ENCODE measurements around the gene NPPB. TPM values are rescaled to one million over a fixed set of nuclear protein-coding genes. Genes with fewer than 3 reads are reported as not detected.
"Not testable (repeated sequence)": the region's sequence is repeated elsewhere in the genome, so short reads cannot be mapped to it uniquely, and the experiment has no call there.

Gene NPPB
- total and polyA plus RNA-seq, 7 donors = 2.0 to 8.4 TPM; not detected in 5

DNA sequence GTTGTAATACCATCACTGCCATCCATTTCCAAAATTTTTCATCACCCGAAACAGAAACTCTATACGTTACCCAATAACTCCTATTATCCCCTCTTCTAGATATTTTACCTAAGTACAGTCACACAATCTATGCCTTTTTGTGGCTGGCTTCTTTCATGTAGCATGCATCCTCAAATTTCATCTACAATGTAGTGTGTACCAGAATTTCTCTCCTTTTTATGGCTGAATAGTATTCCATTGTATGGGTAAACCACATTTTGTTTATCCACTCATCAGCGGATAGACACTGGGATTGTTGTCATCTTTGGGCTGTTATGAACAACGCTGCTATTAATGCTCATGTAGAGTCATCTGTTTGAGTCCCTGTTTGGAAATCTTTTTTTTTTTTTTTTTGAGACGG, 46.2 kb upstream of the NPPB start:
- H3K4me3 ChIP-seq = no peak overlapping the region
- intact Hi-C loops (cut with DNase I) = loop anchor here (5.0 kb wide), 2 partner anchors 68 to 253 kb away; partner anchors contain the start of genes FBXO2 and FBXO44
- H3K27ac ChIP-seq = no peak overlapping the region
- TF ChIP-seq POLR2A (IDR thresholded peaks at IDR 0.05) (no peak), CTCF (IDR thresholded peaks at IDR 0.05) (no peak), EP300 (IDR thresholded peaks at IDR 0.05) (no peak), POLR2AphosphoS5 (IDR thresholded peaks at IDR 0.05) (no peak)
- no peaks in the 10 kb centered on the region for H3K9me3 ChIP-seq
- no peak for DNase-seq
- peaks cover 0 to 5% (median 0%) of the 10 kb centered on the region in 3 donors for H3K27me3 ChIP-seq
- H3K36me3 ChIP-seq = no peaks in the 10 kb centered on the region
- 95 to 97% methylated on average over 5 of the region's 5 CpGs for WGBS, 2 donors
- H3K4me1 ChIP-seq = peaks cover 0 to 7% (median 0%) of the 10 kb centered on the region in 4 donors

DNA sequence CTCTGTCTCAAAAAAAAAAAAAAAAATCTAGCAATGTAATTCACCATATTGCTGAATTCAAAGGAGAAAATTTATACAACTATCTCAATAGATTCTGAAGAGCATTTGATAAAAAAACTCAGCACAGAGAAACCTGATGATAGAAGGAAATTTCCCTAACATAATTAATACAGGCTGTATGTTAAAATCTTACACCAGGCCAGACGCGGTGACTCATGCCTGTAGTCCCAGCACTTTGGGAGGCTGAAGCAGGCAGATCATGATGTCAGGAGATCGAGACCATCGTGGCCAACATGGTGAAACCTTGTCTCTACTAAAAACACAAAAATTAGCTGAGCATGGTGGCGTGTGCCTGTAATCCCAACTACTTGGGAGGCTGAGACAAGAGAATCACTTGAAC, 45.4 kb upstream of the NPPB start:
- WGBS, 2 donors = 90 to 95% methylated on average over 5 of the region's 5 CpGs

DNA sequence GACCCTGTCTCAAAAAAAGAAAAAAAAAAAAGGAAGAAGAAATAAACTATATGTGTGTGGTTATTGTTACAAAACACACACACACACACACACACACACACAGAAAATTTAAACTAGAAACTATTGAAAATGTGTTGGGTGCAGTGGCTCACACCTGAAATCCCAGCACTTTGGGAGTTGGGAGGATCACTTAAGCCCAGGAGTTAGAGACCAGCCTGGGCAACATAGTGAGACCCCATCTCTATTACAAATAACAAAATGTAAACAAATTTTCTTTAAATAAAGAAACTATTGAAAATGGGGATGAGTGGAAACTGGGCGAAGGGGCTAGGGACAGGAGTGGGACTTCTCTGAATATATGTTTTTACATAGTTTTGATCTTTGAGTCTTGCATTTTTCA, 44.5 kb upstream of the NPPB start:
- DNase-seq = no peak
- Histone ChIP-seq H3K4me1 (peaks cover 0 to under 1% (median 0%) of the 10 kb centered on the region in 4 donors), H3K4me3 (no peak overlapping the region), H3K9me3 (no peaks in the 10 kb centered on the region), H3K27me3 (peaks cover 13 to 22% (median 15%) of the 10 kb centered on the region in 3 donors), H3K36me3 (no peaks in the 10 kb centered on the region), H3K27ac (no peak overlapping the region)
- no peak for TF ChIP-seq CTCF (IDR thresholded peaks at IDR 0.05)
- no peak for TF ChIP-seq EP300 (IDR thresholded peaks at IDR 0.05)
- no peak for TF ChIP-seq POLR2A (IDR thresholded peaks at IDR 0.05)
- no peak for TF ChIP-seq POLR2AphosphoS5 (IDR thresholded peaks at IDR 0.05)
- WGBS, 2 donors = 96 to 98% methylated on average over 1 of the region's 1 CpG
- intact Hi-C loops (cut with DNase I) = no loop called here

More for the DNA sequence above, 45.4 kb upstream of the NPPB start:
- peaks cover 3 to 13% (median 6%) of the 10 kb centered on the region in 3 donors for H3K27me3 ChIP-seq
- H3K4me1 ChIP-seq; DNase-seq; intact Hi-C loops (cut with DNase I); H3K9me3 ChIP-seq; H3K4me3 ChIP-seq; H3K36me3 ChIP-seq; H3K27ac ChIP-seq: not testable (repeated sequence)

DNA sequence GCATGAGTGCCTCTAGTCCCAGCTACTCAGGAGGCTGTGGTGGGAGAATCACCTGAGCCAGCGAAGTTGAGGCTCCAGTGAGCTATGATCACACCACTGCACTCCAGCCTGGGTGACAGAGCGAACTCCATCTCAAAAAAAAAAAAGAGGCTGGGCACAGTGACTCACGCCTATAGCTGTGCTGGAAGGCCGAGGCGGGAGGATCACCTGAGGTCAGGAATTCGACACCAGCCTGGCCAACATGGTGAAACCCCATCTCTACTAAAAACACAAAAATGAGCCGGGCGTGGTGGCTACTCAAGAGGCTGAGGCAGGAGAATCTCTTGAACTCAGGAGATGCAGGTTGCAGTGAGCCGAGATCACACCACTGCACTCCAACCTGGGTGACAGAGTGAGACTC, 42.7 kb upstream of the NPPB start:
- H3K27ac ChIP-seq; H3K36me3 ChIP-seq; DNase-seq; H3K4me1 ChIP-seq; intact Hi-C loops (cut with DNase I); H3K4me3 ChIP-seq; H3K9me3 ChIP-seq: not testable (repeated sequence)
- H3K27me3 ChIP-seq = peaks cover 16 to 37% (median 24%) of the 10 kb centered on the region in 3 donors
- WGBS, 2 donors = 43 to 71% methylated on average over 9 of the region's 9 CpGs

GRCh38 chr1:11898831-11899467, 40.2 kb upstream of the NPPB start:
- Histone ChIP-seq H3K4me1 (no peaks in the 10 kb centered on the region), H3K27me3 (peaks cover 16 to 55% (median 33%) of the 10 kb centered on the region in 3 donors), H3K27ac (no peak overlapping the region), H3K9me3 (no peaks in the 10 kb centered on the region), H3K36me3 (no peaks in the 10 kb centered on the region), H3K4me3 (no peak overlapping the region)
- DNase-seq = no peak
- 22 to 28% methylated on average over 26 of the region's 26 CpGs for WGBS, 2 donors
- TF ChIP-seq CTCF (IDR thresholded peaks at IDR 0.05) (no peak), POLR2A (IDR thresholded peaks at IDR 0.05) (no peak), POLR2AphosphoS5 (IDR thresholded peaks at IDR 0.05) (no peak), EP300 (IDR thresholded peaks at IDR 0.05) (no peak)
- intact Hi-C loops (cut with DNase I) = no loop called here

Measured in sigmoid colon (tissue), 7 donors.